Stimulated activated CD8-positive, alpha-beta memory T cell treated with anti-CD3 and anti-CD28 coated beads, Interleukin-12 subunit alpha, Interleukin-12 subunit beta, amount 100 ng/mL, for 24 hours (primary cell): ENCODE data around the gene ACSL4.
"Not testable (repeated sequence)": the region's sequence is repeated elsewhere in the genome, so short reads cannot be mapped to it uniquely, and the experiment has no call there.

Source experiments
- DNase-seq: peaks from one replicate; pipeline ENCODE4 v3.0.0-alpha.2; 2020; ENCODE audit errors: extremely low read depth

The ACSL4 gene

GRCh38 chrX:109732807-109733612 lies at the start of gene ACSL4:
Gene ACSL4 (minus strand): TSS chrX:109733257. CDS start chrX:109683363, 49,894 bp downstream.
- peak; percentile 72 for DNase-seq

DNA sequence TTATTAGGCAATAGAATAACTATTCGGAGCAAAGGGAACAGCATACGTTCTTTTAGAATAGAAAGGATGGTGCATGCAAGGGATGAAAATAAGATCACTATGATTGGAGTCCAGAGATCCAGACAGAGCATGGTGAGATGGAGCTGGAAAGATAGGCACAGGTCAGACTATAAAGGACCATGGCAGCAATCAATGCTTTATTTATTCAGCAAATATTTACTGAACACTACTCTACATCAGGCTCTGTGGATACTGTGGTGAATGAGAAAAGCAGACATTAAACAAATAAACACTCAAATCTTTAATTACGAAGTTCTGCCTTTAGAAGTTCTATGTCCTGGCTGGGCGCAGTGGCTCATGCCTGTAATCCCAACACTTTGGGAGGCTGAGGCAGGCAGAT lies 44.7 kb upstream of the ACSL4 start:
- DNase-seq = no peak

- no peak for DNase-seq
These were observed 43.9 kb upstream of the ACSL4 start for GRCh38 chrX:109776986-109777385.

DNA sequence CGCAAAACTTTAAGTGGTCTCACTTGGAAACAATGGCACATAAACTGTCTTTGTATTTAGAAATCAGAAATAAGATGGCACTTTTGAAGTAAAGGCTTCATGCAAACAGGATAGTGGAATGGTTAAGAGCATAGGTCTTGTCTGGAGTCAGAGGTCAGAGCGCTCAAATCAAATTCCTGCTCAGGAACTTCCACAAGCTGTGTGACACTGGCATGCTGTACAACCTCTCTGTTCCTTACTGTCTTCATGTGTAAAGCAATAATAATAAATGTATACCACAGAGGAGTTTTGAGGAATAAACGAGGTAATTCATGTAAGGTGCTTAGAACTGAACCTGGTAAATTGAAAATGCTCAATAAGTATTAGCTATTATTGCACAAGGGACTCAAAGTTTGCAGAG lies 43.4 kb upstream of the ACSL4 start:
- DNase-seq = no peak

GRCh38 chrX:109775386-109775785 lies 42.3 kb upstream of the ACSL4 start:
- DNase-seq = no peak

GRCh38 chrX:109774706-109775105 lies 41.6 kb upstream of the ACSL4 start:
- no peak for DNase-seq

DNA sequence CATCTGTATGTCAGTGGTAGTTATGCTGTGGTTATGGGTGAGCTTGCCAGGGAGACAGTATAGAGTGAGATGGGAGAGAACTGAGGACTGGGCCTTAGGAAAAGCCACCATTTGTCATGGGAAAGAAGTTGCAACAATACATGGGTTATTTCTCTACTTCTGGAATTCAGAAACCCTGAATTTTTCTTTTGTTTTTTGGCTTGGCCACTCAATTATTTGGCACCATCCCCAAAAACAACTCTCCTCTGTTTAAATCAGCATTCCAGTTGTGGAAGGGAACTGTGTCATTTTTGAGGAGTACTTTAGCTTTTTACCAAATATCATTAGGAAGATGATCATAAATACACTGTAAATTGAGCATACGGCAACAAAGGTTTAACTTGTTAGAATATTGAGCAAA lies 41.1 kb upstream of the ACSL4 start:
- DNase-seq = no peak

GRCh38 chrX:109773374-109773773 lies 40.3 kb upstream of the ACSL4 start:
- DNase-seq = no peak

DNA sequence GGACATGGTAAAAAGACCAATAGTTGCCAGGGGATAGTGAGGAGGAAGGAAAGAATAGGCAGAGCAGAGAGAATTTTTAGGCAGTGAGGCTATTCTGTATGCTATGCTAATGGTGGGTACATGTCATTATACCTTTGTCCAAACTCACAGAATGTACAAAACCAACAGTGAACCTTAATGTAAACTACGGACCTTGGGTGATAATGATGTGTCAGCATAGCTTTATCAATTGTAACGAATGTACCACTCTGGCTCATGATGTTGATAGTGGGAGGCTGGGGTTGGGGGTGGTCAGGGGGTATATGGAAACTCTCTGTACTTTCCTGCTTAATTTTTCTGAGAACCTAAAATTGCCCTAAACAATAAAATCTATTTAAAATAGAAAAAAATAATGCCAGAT lies 37.7 kb upstream of the ACSL4 start:
- DNase-seq = no peak

DNA sequence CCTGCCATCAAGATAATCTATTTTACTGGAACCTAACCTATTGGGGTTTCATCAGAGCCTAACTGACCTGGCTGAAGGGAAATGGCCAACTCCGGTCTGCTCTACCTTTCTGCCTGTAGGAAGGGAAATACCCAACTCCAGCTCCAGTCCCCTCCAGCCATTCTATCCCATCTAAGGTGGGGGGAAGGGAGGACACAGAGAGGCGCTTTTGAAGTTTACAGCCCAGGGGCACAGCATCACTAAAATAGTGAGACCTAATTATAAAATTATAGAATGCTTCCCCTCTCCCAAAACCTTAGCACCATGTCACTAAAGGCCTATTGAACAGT lies 27.8 kb upstream of the ACSL4 start:
- DNase-seq = no peak

- no peak for DNase-seq
These were observed 27.3 kb upstream of the ACSL4 start for GRCh38 chrX:109760209-109760921.

- DNase-seq = no peak
These were observed 20.2 kb upstream of the ACSL4 start for GRCh38 chrX:109753256-109753655.

GRCh38 chrX:109751698-109752097 lies 18.6 kb upstream of the ACSL4 start:
- no peak for DNase-seq

- no peak for DNase-seq
These were observed 16.1 kb upstream of the ACSL4 start for GRCh38 chrX:109749207-109749606.

- no peak for DNase-seq
These were observed 14.6 kb upstream of the ACSL4 start for GRCh38 chrX:109747681-109748080.

GRCh38 chrX:109742722-109743121 lies 9.7 kb upstream of the ACSL4 start:
- no peak for DNase-seq

DNA sequence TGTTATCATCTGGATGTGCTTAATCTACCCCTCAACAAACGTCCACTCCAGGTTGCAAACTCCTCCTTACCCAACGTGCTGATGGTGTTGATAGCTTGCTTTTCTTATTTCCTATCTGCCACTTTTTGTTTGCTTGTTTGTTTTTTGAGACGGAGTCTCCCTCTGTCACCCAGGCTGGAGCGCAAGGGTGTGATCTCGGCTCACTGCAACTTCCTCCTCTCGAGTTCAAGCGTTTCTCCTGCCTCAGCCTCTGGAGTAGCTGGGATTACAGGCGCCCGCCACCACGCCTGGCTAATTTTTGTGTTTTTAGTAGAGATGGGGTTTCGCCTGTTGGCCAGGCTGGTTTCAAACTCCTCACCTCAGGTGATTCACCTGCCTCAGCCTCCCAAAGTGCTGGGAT lies 7.8 kb upstream of the ACSL4 start:
- DNase-seq = not testable (repeated sequence)

DNA sequence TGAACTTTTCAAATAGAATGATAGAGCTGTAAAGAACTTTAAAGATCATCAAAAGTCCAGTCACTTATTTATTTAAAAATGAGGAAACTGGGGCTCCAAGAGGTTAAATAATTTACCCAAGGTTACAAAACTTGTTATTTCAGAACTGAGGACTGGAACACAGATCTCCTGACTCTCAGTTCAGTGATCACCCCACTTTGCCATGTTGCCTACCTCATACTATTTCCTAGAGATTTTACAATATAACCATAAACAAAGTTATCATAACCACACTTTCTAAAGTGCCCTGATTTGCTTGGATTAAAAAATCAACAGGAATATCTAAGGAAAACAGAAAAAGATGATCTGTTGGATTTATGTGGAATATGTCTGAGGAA lies 7.4 kb upstream of the ACSL4 start:
- DNase-seq = no peak

DNA sequence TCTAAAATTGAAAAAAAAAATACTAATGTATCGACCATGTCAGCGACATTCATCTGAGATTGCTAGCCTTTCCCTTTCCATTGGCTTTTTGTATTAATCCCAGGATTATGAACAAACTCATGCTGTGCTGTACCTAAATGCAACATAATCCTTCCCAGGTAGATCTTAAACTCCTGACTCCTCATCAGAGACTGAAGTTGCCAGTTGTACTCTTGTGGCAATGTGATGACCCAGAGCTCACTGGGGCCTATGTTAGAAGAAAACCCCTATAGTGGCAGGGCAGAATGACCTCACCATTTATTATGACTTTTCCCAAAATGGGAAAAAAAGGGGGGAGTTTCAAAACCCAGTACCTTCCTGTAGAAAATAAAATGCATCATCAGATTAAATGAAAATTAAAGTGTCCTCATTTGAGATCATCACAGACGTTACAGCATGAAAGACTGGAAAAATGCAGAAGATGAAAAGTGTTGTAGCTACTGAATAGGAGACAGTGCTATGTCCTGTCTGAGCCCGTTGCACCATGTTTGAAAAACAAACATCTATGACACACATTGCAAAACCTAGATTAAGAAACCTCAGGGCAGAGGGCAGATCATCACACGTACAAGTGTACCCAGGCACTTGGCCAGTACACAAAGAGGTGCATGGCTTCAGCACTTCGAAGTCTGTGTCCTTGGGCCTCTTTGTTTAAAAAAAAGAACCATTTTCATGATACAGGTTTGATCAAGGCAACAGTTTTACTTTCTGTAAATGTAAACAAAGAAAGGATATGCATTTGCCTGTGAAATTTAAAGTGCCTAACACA lies 6.8 kb upstream of the ACSL4 start:
- no peak for DNase-seq

DNA sequence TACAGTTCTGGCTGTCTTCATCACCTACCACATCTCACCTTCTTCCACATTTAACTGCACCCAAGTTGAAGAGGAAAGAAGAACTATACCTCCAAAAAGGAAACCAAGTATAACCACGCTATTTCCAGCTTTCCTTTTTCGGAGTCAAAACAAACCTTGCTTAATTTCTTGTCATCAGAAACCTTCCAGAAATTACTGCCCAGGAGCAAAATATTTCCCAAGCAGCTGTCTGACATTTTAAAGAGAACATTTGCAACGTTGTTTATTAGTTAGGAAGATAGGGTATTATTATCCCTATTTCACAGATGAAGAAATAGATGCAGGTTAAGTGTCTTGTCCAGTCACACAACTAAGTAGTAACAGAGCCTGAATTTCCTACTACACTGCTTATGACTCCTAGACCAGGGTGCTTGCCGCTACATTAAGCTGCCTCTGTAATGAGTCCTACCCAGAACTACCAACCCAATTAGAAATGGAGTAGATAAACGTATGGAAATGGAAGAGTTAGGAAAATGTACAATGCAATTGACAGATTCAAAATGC lies 2.2 kb upstream of the ACSL4 start:
- DNase-seq = no peak

- DNase-seq = no peak
These were observed 591 bp upstream of the ACSL4 start for GRCh38 chrX:109733613-109734083.
